Smooth muscle cell of bladder (primary cell): ENCODE measurements around the gene IGFBP2. TPM values are rescaled to one million over a fixed set of nuclear protein-coding genes. Genes with fewer than 3 reads are reported as not detected.

Experiments used
- total RNA-seq: library from RNA; depleted of rRNA; stranded (reverse); fragments of >200 nt; gene quantifications from 2 replicates; pipeline ENCODE4 v1.2.3, GENCODE V29; 2014

IGFBP2 gene
- 2.8 and 4.7 TPM in 2 replicates for total RNA-seq

GRCh38 chr2:216632952-216633615 lies at the start of gene IGFBP2:
IGFBP2 (plus strand) TSS chr2:216633420; CDS start chr2:216633524, 104 bp downstream.

GRCh38 chr2:216695401-216695821 lies 62.2 kb downstream of the IGFBP2 start, which contains the start of gene IGFBP5:
IGFBP5 (minus strand) TSS chr2:216695549; CDS start chr2:216694775, 774 bp downstream.

Other genes with a start within 250 kb of the IGFBP2 start
- 9.7 and 11.4 TPM in 2 replicates for gene SMARCAL1, start 220.9 kb upstream of the IGFBP2 start, total RNA-seq
- gene RPL37A, start 134.6 kb upstream of the IGFBP2 start, total RNA-seq, result 4,723 and 4,862 TPM in 2 replicates
- gene IGFBP5, start 62.1 kb downstream of the IGFBP2 start, total RNA-seq, result 928 and 1,359 TPM in 2 replicates
- not detected in 2 replicates for gene TNP1, start 226.6 kb downstream of the IGFBP2 start, total RNA-seq